ENCODE data around the gene APBA3.

The APBA3 gene

GRCh38 chr19:3751236-3751635 lies 10.3 kb downstream of the APBA3 start:
- no peak overlapping the region for H3K27ac ChIP-seq (ENCODE audit: low read depth, low read length)

GRCh38 chr19:3750211-3750610 lies 11.3 kb downstream of the APBA3 start:
- Histone ChIP-seq H3K4me1 (ENCODE audit: control insufficient read depth in 5 of 5, insufficient read depth in 5 of 5, low read length in 5 of 5) (no peaks in the 10 kb centered on the region), H3K4me3 (ENCODE audit: low read depth in 1 of 5, low read length in 5 of 5) (no peak overlapping the region), H3K36me3 (ENCODE audit: control insufficient read depth in 5 of 5, insufficient read depth in 5 of 5, low read length in 5 of 5) (peaks cover 0 to 50% (median 44%) of the 10 kb centered on the region in 5 donors), H3K27ac (ENCODE audit: low read depth, low read length) (no peak overlapping the region), H3K27me3 (ENCODE audit: control insufficient read depth in 5 of 5, insufficient read depth in 4 of 5, low read length in 5 of 5) (peaks cover 0 to 17% (median 15%) of the 10 kb centered on the region in 5 donors), H3K9ac (ENCODE audit: low read length in 5 of 5) (no peak overlapping the region), H3K9me3 (ENCODE audit: control insufficient read depth in 5 of 5, low read length in 5 of 5) (no peaks in the 10 kb centered on the region)

More at GRCh38 chr19:3751236-3751635, 10.3 kb downstream of the APBA3 start:
- Histone ChIP-seq H3K4me3 (ENCODE audit: low read depth in 1 of 5, low read length in 5 of 5) (no peak overlapping the region), H3K9ac (ENCODE audit: low read length in 5 of 5) (no peak overlapping the region), H3K4me1 (ENCODE audit: control insufficient read depth in 5 of 5, insufficient read depth in 5 of 5, low read length in 5 of 5) (no peaks in the 10 kb centered on the region), H3K9me3 (ENCODE audit: control insufficient read depth in 5 of 5, low read length in 5 of 5) (no peaks in the 10 kb centered on the region), H3K36me3 (ENCODE audit: control insufficient read depth in 5 of 5, insufficient read depth in 5 of 5, low read length in 5 of 5) (peaks cover 0 to 50% (median 44%) of the 10 kb centered on the region in 5 donors), H3K27me3 (ENCODE audit: control insufficient read depth in 5 of 5, insufficient read depth in 4 of 5, low read length in 5 of 5) (peaks cover 0 to 13% (median 11%) of the 10 kb centered on the region in 5 donors)

GRCh38 chr19:3748965-3749364 lies 12.5 kb downstream of the APBA3 start:
- H3K4me1 ChIP-seq (ENCODE audit: control insufficient read depth in 5 of 5, insufficient read depth in 5 of 5, low read length in 5 of 5) = no peaks in the 10 kb centered on the region
- no peak overlapping the region for H3K27ac ChIP-seq (ENCODE audit: low read depth, low read length)
- H3K36me3 ChIP-seq (ENCODE audit: control insufficient read depth in 5 of 5, insufficient read depth in 5 of 5, low read length in 5 of 5) = peaks cover 0 to 46% (median 42%) of the 10 kb centered on the region in 5 donors
- H3K9me3 ChIP-seq (ENCODE audit: control insufficient read depth in 5 of 5, low read length in 5 of 5) = no peaks in the 10 kb centered on the region
- H3K27me3 ChIP-seq (ENCODE audit: control insufficient read depth in 5 of 5, insufficient read depth in 4 of 5, low read length in 5 of 5) = peaks cover 0 to 17% (median 15%) of the 10 kb centered on the region in 5 donors
- H3K9ac ChIP-seq (ENCODE audit: low read length in 5 of 5) = no peak overlapping the region
- no peak overlapping the region for H3K4me3 ChIP-seq (ENCODE audit: low read depth in 1 of 5, low read length in 5 of 5)

- H3K27ac ChIP-seq (ENCODE audit: low read depth, low read length) = no peak overlapping the region
- peaks cover 0 to 21% (median 21%) of the 10 kb centered on the region in 5 donors for H3K36me3 ChIP-seq (ENCODE audit: control insufficient read depth in 5 of 5, insufficient read depth in 5 of 5, low read length in 5 of 5)
- no peak overlapping the region for H3K9ac ChIP-seq (ENCODE audit: low read length in 5 of 5)
- peaks cover 0 to 17% (median 15%) of the 10 kb centered on the region in 5 donors for H3K27me3 ChIP-seq (ENCODE audit: control insufficient read depth in 5 of 5, insufficient read depth in 4 of 5, low read length in 5 of 5)
- peaks cover 0 to 3% (median 0%) of the 10 kb centered on the region in 5 donors for H3K9me3 ChIP-seq (ENCODE audit: control insufficient read depth in 5 of 5, low read length in 5 of 5)
- no peaks in the 10 kb centered on the region for H3K4me1 ChIP-seq (ENCODE audit: control insufficient read depth in 5 of 5, insufficient read depth in 5 of 5, low read length in 5 of 5)
- H3K4me3 ChIP-seq (ENCODE audit: low read depth in 1 of 5, low read length in 5 of 5) = no peak overlapping the region
These were observed 15.0 kb downstream of the APBA3 start for GRCh38 chr19:3746371-3747056.

- H3K4me1 ChIP-seq (ENCODE audit: control insufficient read depth in 5 of 5, insufficient read depth in 5 of 5, low read length in 5 of 5) = no peaks in the 10 kb centered on the region
- peaks cover 0 to 17% (median 15%) of the 10 kb centered on the region in 5 donors for H3K27me3 ChIP-seq (ENCODE audit: control insufficient read depth in 5 of 5, insufficient read depth in 4 of 5, low read length in 5 of 5)
- peaks cover 0 to 11% (median 11%) of the 10 kb centered on the region in 5 donors for H3K36me3 ChIP-seq (ENCODE audit: control insufficient read depth in 5 of 5, insufficient read depth in 5 of 5, low read length in 5 of 5)
- peaks cover 0 to 3% (median 0%) of the 10 kb centered on the region in 5 donors for H3K9me3 ChIP-seq (ENCODE audit: control insufficient read depth in 5 of 5, low read length in 5 of 5)
- H3K4me3 ChIP-seq (ENCODE audit: low read depth in 1 of 5, low read length in 5 of 5) = no peak overlapping the region
- no peak overlapping the region for H3K9ac ChIP-seq (ENCODE audit: low read length in 5 of 5)
- H3K27ac ChIP-seq (ENCODE audit: low read depth, low read length) = no peak overlapping the region
These were observed 16.0 kb downstream of the APBA3 start for GRCh38 chr19:3745363-3746045.

- Histone ChIP-seq H3K9me3 (ENCODE audit: control insufficient read depth in 5 of 5, low read length in 5 of 5) (peaks cover 0 to 3% (median 0%) of the 10 kb centered on the region in 5 donors), H3K4me1 (ENCODE audit: control insufficient read depth in 5 of 5, insufficient read depth in 5 of 5, low read length in 5 of 5) (no peaks in the 10 kb centered on the region), H3K27me3 (ENCODE audit: control insufficient read depth in 5 of 5, insufficient read depth in 4 of 5, low read length in 5 of 5) (peaks cover 0 to 19% (median 17%) of the 10 kb centered on the region in 5 donors), H3K9ac (ENCODE audit: low read length in 5 of 5) (no peak overlapping the region), H3K27ac (ENCODE audit: low read depth, low read length) (no peak overlapping the region), H3K36me3 (ENCODE audit: control insufficient read depth in 5 of 5, insufficient read depth in 5 of 5, low read length in 5 of 5) (no peaks in the 10 kb centered on the region), H3K4me3 (ENCODE audit: low read depth in 1 of 5, low read length in 5 of 5) (no peak overlapping the region)
These were observed 18.0 kb downstream of the APBA3 start for GRCh38 chr19:3743486-3743885.

GRCh38 chr19:3740431-3740830 lies 21.1 kb downstream of the APBA3 start:
- no peaks in the 10 kb centered on the region for H3K4me1 ChIP-seq (ENCODE audit: control insufficient read depth in 5 of 5, insufficient read depth in 5 of 5, low read length in 5 of 5)
- no peak overlapping the region for H3K4me3 ChIP-seq (ENCODE audit: low read depth in 1 of 5, low read length in 5 of 5)
- peaks cover 0 to 3% (median 0%) of the 10 kb centered on the region in 5 donors for H3K9me3 ChIP-seq (ENCODE audit: control insufficient read depth in 5 of 5, low read length in 5 of 5)
- no peak overlapping the region for H3K9ac ChIP-seq (ENCODE audit: low read length in 5 of 5)
- H3K27ac ChIP-seq (ENCODE audit: low read depth, low read length) = no peak overlapping the region
- no peaks in the 10 kb centered on the region for H3K36me3 ChIP-seq (ENCODE audit: control insufficient read depth in 5 of 5, insufficient read depth in 5 of 5, low read length in 5 of 5)
- H3K27me3 ChIP-seq (ENCODE audit: control insufficient read depth in 5 of 5, insufficient read depth in 4 of 5, low read length in 5 of 5) = peaks cover 0 to 21% (median 9%) of the 10 kb centered on the region in 5 donors

- Histone ChIP-seq H3K4me3 (ENCODE audit: low read depth in 1 of 5, low read length in 5 of 5) (no peak overlapping the region), H3K27me3 (ENCODE audit: control insufficient read depth in 5 of 5, insufficient read depth in 4 of 5, low read length in 5 of 5) (peaks cover 0 to 24% (median 9%) of the 10 kb centered on the region in 5 donors), H3K36me3 (ENCODE audit: control insufficient read depth in 5 of 5, insufficient read depth in 5 of 5, low read length in 5 of 5) (no peaks in the 10 kb centered on the region), H3K9ac (ENCODE audit: low read length in 5 of 5) (no peak overlapping the region), H3K9me3 (ENCODE audit: control insufficient read depth in 5 of 5, low read length in 5 of 5) (peaks cover 0 to 3% (median 0%) of the 10 kb centered on the region in 5 donors), H3K4me1 (ENCODE audit: control insufficient read depth in 5 of 5, insufficient read depth in 5 of 5, low read length in 5 of 5) (no peaks in the 10 kb centered on the region), H3K27ac (ENCODE audit: low read depth, low read length) (no peak overlapping the region)
These were observed 22.8 kb downstream of the APBA3 start for GRCh38 chr19:3738477-3739220.

GRCh38 chr19:3737487-3738205 lies 23.8 kb downstream of the APBA3 start:
- Histone ChIP-seq H3K27ac (ENCODE audit: low read depth, low read length) (no peak overlapping the region), H3K9ac (ENCODE audit: low read length in 5 of 5) (no peak overlapping the region), H3K36me3 (ENCODE audit: control insufficient read depth in 5 of 5, insufficient read depth in 5 of 5, low read length in 5 of 5) (no peaks in the 10 kb centered on the region), H3K27me3 (ENCODE audit: control insufficient read depth in 5 of 5, insufficient read depth in 4 of 5, low read length in 5 of 5) (peaks cover 0 to 24% (median 9%) of the 10 kb centered on the region in 5 donors), H3K9me3 (ENCODE audit: control insufficient read depth in 5 of 5, low read length in 5 of 5) (no peaks in the 10 kb centered on the region), H3K4me1 (ENCODE audit: control insufficient read depth in 5 of 5, insufficient read depth in 5 of 5, low read length in 5 of 5) (no peaks in the 10 kb centered on the region), H3K4me3 (ENCODE audit: low read depth in 1 of 5, low read length in 5 of 5) (no peak overlapping the region)
